GM12878 (cell line): ENCODE data around the gene ACTG1.

ENCODE experiments used
- CTCF ChIP-seq, 3 experiments: IDR thresholded peaks in 2 of 3; conservative IDR thresholded peaks in 1 of 3; 2 replicates each; pipeline ENCODE4 v1.5.1; 2011; ENCODE audit warnings: low read depth in 3 of 3, low read length in 3 of 3, mild to moderate bottlenecking in 3 of 3, control low read depth in 2 of 3, moderate library complexity in 2 of 3, inconsistent platforms in 1 of 3, mixed read lengths in 1 of 3; ENCODE audit not compliant: control insufficient read depth in 2 of 3, insufficient read depth in 1 of 3; ENCODE audit errors: extremely low read depth in 1 of 3
- EP300 ChIP-seq, 2 experiments: fragments of 150-350 bp in 1 of 2; IDR thresholded peaks; 2 replicates each; pipeline ENCODE4 v1.6.1; 2011 to 2012; ENCODE audit warnings: low read depth in 2 of 2, low read length in 2 of 2, borderline replicate concordance in 1 of 2, improper control_type of control experiment in 1 of 2, inconsistent platforms in 1 of 2; ENCODE audit not compliant: control insufficient read depth in 1 of 2
- ETV6 ChIP-seq, 2 experiments: fragments of 450-650 bp in 1 of 2; IDR thresholded peaks in 1 of 2; conservative IDR thresholded peaks in 1 of 2; 2 replicates each; pipeline ENCODE4 v1.6.1; 2014; ENCODE audit warnings: antibody characterized with exemption in 1 of 2, borderline replicate concordance in 1 of 2, low read depth in 1 of 2, mild to moderate bottlenecking in 1 of 2, moderate library complexity in 1 of 2
- MXI1 ChIP-seq: fragments of 150-350 bp; IDR thresholded peaks from 2 replicates; pipeline ENCODE4 v1.6.1; 2011; ENCODE audit warnings: low read depth, mild to moderate bottlenecking, inconsistent platforms, low read length, improper control_type of control experiment
- NRF1 ChIP-seq: conservative IDR thresholded peaks from 2 replicates; pipeline ENCODE4 v1.6.1; 2011; ENCODE audit warnings: mild to moderate bottlenecking, low read depth, low read length, improper control_type of control experiment

DNA sequence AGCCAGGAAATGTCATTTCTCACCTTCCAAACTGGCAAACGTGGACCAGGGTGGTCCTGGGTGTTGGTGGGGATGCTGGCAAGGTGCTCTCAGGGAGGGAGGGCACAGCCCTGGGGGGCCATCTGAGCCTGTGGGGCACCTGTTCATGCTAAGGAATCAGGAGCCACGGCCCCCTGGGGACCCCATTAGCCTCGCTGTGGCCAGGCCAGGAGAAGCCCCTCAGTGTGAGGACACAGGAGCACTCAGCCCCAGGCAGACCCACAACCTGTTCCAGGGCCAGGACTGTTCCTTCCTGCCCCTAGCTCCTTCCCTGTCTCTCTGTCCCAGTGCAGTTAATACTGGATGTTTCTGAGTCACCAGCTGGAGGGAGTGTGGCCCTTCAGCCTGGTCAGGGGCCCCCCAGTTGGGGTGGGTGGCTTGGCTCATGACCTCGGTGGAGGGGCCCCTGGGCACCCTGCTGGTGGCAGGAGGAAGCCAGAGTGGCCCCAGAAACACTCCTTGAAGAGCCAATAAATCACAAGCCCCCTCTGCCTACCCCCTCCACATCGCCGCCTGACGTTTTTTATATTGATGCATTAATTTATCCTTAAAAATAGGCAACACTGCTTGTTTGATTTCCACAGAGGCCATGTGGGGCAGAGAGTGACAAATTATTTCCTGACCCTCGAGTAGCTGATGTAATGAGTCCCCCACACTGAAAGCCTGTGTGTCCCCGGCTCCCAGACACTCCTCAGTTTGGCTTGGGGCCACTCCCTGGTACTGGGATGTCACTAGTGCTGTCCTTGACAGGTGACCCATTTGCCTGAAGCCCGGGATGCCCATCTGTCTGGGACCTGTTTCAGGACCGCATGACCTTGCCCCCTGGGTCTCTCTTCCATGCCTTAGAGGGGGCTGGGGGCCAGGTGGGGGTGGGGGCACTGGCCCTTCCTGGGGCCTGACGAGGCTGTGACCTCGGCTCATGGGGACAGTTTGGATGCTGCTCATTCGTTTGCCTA, 22.3 kb downstream of the ACTG1 start:
- no peak for TF ChIP-seq ETV6 (conservative IDR thresholded peaks at IDR 0.05 in 1 of 2, IDR thresholded peaks at IDR 0.05 in 1 of 2; ENCODE audit: borderline replicate concordance in 1 of 2, low read depth in 1 of 2)
- TF ChIP-seq MXI1: no peak
- no peak for TF ChIP-seq CTCF (IDR thresholded peaks at IDR 0.05 in 2 of 3, conservative IDR thresholded peaks at IDR 0.05 in 1 of 3; ENCODE audit: control insufficient read depth in 2 of 3, extremely low read depth in 1 of 3, insufficient read depth in 1 of 3, low read depth in 3 of 3, low read length in 3 of 3)
- no peak for TF ChIP-seq NRF1
- TF ChIP-seq EP300 (IDR thresholded peaks at IDR 0.05; ENCODE audit: borderline replicate concordance in 1 of 2, control insufficient read depth in 1 of 2, low read depth in 2 of 2, low read length in 2 of 2): no peak
